Smooth muscle cell (in vitro differentiated cells): ENCODE measurements around the gene PIK3C3. TPM values are rescaled to one million over a fixed set of nuclear protein-coding genes. Genes with fewer than 3 reads are reported as not detected.

Experiments used
- DNase-seq: peaks from one replicate; lab custom pipeline; 2025; ENCODE audit not compliant: unreplicated experiment; lab: John Stamatoyannopoulos, UW
- H2AFZ ChIP-seq: fragments of 200-600 bp; sonication (generic); 2 replicates; pipeline ENCODE4 v1.6.0; 2016; ENCODE audit warnings: antibody characterized with exemption, low read depth, mild to moderate bottlenecking
- H3F3A ChIP-seq: fragments of 200-600 bp; sonication (generic); 2 replicates; pipeline ENCODE4 v1.6.0; 2017; ENCODE audit warnings: antibody characterized with exemption, low read depth
- H3K27ac ChIP-seq: fragments of 200-600 bp; sonication (generic); 2 replicates; pipeline ENCODE4 v1.5.1; 2016; ENCODE audit warnings: low read depth, mild to moderate bottlenecking
- H3K27me3 ChIP-seq: fragments of 200-600 bp; sonication (generic); 2 replicates; pipeline ENCODE4 v1.6.1; 2016; ENCODE audit warnings: low read depth, mild to moderate bottlenecking
- H3K36me3 ChIP-seq: fragments of 200-600 bp; sonication (generic); 2 replicates; pipeline ENCODE4 v1.5.1; 2016; ENCODE audit warnings: low read depth
- H3K4me1 ChIP-seq: fragments of 200-600 bp; sonication (generic); 2 replicates; pipeline ENCODE4 v1.5.1; 2016; ENCODE audit warnings: low read depth
- H3K4me2 ChIP-seq: fragments of 200-600 bp; sonication (generic); 2 replicates; pipeline ENCODE4 v1.6.0; 2016; ENCODE audit warnings: mild to moderate bottlenecking
- H3K4me3 ChIP-seq: fragments of 200-600 bp; sonication (generic); 2 replicates; pipeline ENCODE4 v1.5.1; 2016; ENCODE audit warnings: mild to moderate bottlenecking
- H3K79me2 ChIP-seq: fragments of 200-600 bp; sonication (generic); 2 replicates; pipeline ENCODE4 v1.6.0; 2016; ENCODE audit warnings: low read depth, mild to moderate bottlenecking
- H3K9ac ChIP-seq: fragments of 200-600 bp; sonication (generic); 2 replicates; pipeline ENCODE4 v1.6.0; 2016; ENCODE audit warnings: low read depth
- H3K9me3 ChIP-seq: fragments of 200-600 bp; sonication (generic); replicated peaks from 2 replicates; pipeline ENCODE4 v1.5.1; 2016; ENCODE audit warnings: low read depth
- H4K20me1 ChIP-seq: fragments of 200-600 bp; sonication (generic); 2 replicates; pipeline ENCODE4 v1.6.0; 2016; ENCODE audit warnings: low read depth
- CTCF ChIP-seq: fragments of 200-600 bp; sonication (generic); IDR thresholded peaks from 2 replicates; pipeline ENCODE4 v1.5.1; 2017; ENCODE audit warnings: borderline replicate concordance, mild to moderate bottlenecking, antibody characterized with exemption; ENCODE audit not compliant: insufficient read depth, poor library complexity, severe bottlenecking
- WGBS: methylation state at CpG from one replicate; pipeline ENCODE4 v1.1.7; 2016; ENCODE audit warnings: low lambda C conversion rate; 5-methylcytosine and 5-hydroxymethylcytosine counted together
- polyA plus RNA-seq: library from polyadenylated mRNA; unstranded; fragments of >200 nt; fragmentation: Nextera tagmentation; extraction: Ambion mirVana; gene quantifications from 2 replicates; pipeline ENCODE4 v1.2.1, GENCODE V29; 2016
- total RNA-seq: library from RNA; depleted of rRNA; stranded (reverse); fragments of >200 nt; gene quantifications from 2 replicates; pipeline ENCODE4 v1.2.3, GENCODE V29; 2014

Gene PIK3C3
- total and polyA plus RNA-seq, 2 experiments from 2014 or later: 19.2 to 58.6 TPM

- Histone ChIP-seq H3K27me3 (no peaks in the 10 kb centered on the region), H3K27ac (no peak overlapping the region), H3K79me2 (no peaks in the 10 kb centered on the region), H4K20me1 (no peaks in the 10 kb centered on the region), H2AFZ (no peak overlapping the region), H3K36me3 (no peaks in the 10 kb centered on the region), H3K4me1 (no peaks in the 10 kb centered on the region), H3K4me3 (no peak overlapping the region), H3K4me2 (no peak overlapping the region), H3K9me3 (no peaks in the 10 kb centered on the region), H3F3A (no peaks in the 10 kb centered on the region), H3K9ac (no peak overlapping the region)
- DNase-seq: no peak
- no peak for TF ChIP-seq CTCF
These were observed 31.6 kb upstream of the PIK3C3 start for GRCh38 chr18:41923446-41923845.

GRCh38 chr18:41928581-41928980, 26.5 kb upstream of the PIK3C3 start:
- H3K9ac ChIP-seq: no peak overlapping the region
- H2AFZ ChIP-seq: no peak overlapping the region
- H4K20me1 ChIP-seq: no peaks in the 10 kb centered on the region
- TF ChIP-seq CTCF: no peak
- H3K27me3 ChIP-seq: no peaks in the 10 kb centered on the region
- no peaks in the 10 kb centered on the region for H3K4me1 ChIP-seq
- no peaks in the 10 kb centered on the region for H3K36me3 ChIP-seq
- no peaks in the 10 kb centered on the region for H3K79me2 ChIP-seq
- no peak for DNase-seq
- no peak overlapping the region for H3K4me2 ChIP-seq
- no peaks in the 10 kb centered on the region for H3K9me3 ChIP-seq
- no peaks in the 10 kb centered on the region for H3F3A ChIP-seq
- no peak overlapping the region for H3K27ac ChIP-seq
- H3K4me3 ChIP-seq: no peak overlapping the region

DNA sequence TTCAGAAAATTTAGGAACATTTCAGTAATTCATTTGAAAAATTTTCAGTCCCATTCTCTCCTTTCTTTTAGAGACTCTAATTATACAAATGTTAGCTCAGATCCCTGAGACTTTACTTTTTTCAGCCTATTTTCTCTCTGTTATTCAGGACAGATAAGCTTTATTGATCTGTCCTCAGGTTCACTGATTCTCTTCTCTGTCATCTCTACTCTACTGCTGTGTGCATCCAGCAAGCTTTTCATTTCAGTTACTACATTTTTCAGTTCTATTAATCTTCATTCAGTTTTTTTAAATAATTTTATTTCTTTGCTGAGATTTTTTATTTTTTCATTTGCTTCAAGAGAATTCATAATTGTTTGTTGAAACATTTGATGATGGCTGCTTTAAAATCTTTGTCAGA, 22.1 kb upstream of the PIK3C3 start:
- Histone ChIP-seq H3K79me2 (no peaks in the 10 kb centered on the region), H3K4me3 (no peak overlapping the region), H4K20me1 (no peaks in the 10 kb centered on the region), H3K4me1 (no peaks in the 10 kb centered on the region), H3K9ac (no peak overlapping the region), H2AFZ (no peak overlapping the region), H3K9me3 (no peaks in the 10 kb centered on the region), H3K27ac (no peak overlapping the region), H3K4me2 (no peak overlapping the region), H3K36me3 (no peaks in the 10 kb centered on the region), H3K27me3 (no peaks in the 10 kb centered on the region), H3F3A (no peaks in the 10 kb centered on the region)
- DNase-seq: no peak
- TF ChIP-seq CTCF: no peak

DNA sequence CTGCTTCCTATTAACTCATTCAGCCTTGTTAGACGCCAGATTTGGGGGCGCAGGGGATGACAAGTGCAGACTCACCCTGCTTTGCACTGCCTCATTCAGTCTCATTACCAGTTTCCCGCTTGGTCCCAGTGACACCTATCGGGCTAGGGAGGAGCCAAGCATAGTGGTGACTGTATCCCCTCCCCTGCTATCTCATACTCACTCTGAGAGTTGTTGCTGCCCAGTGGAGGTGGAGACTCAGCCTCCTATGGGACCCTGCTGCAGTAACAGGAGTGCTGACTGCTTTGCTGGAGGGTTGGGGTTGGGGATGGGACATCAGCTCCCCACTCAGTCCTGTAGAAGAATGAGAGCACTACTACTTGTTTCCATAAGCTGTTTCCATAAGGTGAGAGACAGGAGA, 21.3 kb upstream of the PIK3C3 start:
- TF ChIP-seq CTCF: no peak
- WGBS: 81% methylated on average over 4 of the region's 4 CpGs
- H2AFZ ChIP-seq: no peak overlapping the region

More for the DNA sequence above, 21.3 kb upstream of the PIK3C3 start:
- Histone ChIP-seq H3F3A (no peaks in the 10 kb centered on the region), H3K4me2 (no peak overlapping the region), H3K79me2 (no peaks in the 10 kb centered on the region), H3K9me3 (no peaks in the 10 kb centered on the region), H3K36me3 (no peaks in the 10 kb centered on the region), H3K4me3 (no peak overlapping the region), H3K9ac (no peak overlapping the region), H3K27me3 (no peaks in the 10 kb centered on the region), H3K4me1 (no peaks in the 10 kb centered on the region), H3K27ac (no peak overlapping the region), H4K20me1 (no peaks in the 10 kb centered on the region)
- no peak for DNase-seq
